C4-2B (cell line): ENCODE data around the gene PRTFDC1.
"Not testable (repeated sequence)": the region's sequence is repeated elsewhere in the genome, so short reads cannot be mapped to it uniquely, and the experiment has no call there.

Source experiments
- H3K27ac ChIP-seq: fragments of 450-650 bp; 2 replicates; pipeline ENCODE4 v1.5.1; 2017
- ZFX ChIP-seq: fragments of 450-650 bp; IDR thresholded peaks from 2 replicates; pipeline ENCODE4 v1.6.1; 2017
- TF ChIP-seq, protein P1 (sequence below): fragments of 450-650 bp; conservative IDR thresholded peaks from 2 replicates; pipeline ENCODE4 v1.5.1; 2017; ENCODE audit warnings: mild to moderate bottlenecking

PRTFDC1 gene

DNA sequence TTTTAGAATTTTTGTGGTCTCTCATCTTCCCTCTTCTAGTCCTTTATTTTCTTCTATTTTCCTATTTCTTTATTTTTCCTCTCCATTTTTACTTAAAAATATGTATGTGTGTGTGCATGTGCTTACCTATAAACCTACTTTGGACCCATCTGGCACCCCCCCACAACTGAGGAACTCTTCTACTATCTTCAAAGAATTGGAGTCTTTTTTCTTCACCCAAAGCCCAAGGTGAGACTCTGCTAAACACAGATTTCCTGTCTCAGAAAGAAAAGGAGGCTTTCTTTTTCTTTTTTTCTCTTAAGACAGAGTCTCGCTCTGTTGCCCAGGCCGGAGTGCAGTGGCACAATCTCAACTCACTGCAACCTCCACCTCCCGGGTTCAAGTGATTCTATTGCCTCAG, 24.2 kb downstream of the PRTFDC1 start:
- H3K27ac ChIP-seq, result no peak overlapping the region
- TF ChIP-seq, protein P1, sequence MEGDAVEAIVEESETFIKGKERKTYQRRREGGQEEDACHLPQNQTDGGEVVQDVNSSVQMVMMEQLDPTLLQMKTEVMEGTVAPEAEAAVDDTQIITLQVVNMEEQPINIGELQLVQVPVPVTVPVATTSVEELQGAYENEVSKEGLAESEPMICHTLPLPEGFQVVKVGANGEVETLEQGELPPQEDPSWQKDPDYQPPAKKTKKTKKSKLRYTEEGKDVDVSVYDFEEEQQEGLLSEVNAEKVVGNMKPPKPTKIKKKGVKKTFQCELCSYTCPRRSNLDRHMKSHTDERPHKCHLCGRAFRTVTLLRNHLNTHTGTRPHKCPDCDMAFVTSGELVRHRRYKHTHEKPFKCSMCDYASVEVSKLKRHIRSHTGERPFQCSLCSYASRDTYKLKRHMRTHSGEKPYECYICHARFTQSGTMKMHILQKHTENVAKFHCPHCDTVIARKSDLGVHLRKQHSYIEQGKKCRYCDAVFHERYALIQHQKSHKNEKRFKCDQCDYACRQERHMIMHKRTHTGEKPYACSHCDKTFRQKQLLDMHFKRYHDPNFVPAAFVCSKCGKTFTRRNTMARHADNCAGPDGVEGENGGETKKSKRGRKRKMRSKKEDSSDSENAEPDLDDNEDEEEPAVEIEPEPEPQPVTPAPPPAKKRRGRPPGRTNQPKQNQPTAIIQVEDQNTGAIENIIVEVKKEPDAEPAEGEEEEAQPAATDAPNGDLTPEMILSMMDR, result no peak
- no peak for TF ChIP-seq ZFX

DNA sequence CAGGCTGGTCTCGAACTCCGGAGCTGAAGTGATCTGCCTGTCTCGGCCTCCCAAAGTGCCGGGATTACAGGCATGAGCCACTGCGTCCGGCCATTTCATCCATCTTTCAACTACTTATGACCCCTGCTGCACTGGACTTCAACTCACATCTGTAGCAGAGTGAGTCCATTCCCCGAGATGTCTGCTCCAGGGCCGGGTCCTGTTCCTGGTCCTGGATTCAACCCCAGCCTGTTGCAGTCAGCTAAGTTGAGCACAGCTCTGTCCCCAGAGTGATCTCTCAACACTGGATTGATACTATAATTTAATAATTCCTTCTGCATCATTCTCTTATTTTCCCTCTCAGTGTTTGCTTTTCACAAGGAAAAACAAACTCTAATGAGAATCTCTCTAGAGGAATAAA, 25.8 kb downstream of the PRTFDC1 start:
- no peak overlapping the region for H3K27ac ChIP-seq
- TF ChIP-seq, protein P1, result no peak
- TF ChIP-seq ZFX, result no peak

DNA sequence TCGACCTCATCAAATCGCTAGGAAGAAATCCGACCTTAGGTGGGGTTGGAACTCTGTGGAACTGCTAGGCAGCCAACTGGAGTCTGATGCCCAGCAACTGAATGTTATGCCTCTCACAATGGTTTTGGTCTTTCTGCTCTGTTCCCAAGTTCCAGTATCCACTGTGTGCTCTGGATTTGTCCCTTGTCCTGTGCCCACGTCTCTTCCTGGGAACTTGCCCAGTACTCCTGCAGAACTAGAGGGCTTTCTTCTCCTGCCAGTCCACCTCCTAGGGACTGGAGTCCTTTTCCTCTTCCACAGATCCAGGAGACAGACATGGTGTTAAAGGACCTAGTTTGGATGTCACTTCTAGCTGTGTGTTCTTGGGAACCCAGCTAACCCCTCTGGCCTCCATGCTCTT, 26.6 kb downstream of the PRTFDC1 start:
- TF ChIP-seq, protein P1, result no peak
- no peak for TF ChIP-seq ZFX

DNA sequence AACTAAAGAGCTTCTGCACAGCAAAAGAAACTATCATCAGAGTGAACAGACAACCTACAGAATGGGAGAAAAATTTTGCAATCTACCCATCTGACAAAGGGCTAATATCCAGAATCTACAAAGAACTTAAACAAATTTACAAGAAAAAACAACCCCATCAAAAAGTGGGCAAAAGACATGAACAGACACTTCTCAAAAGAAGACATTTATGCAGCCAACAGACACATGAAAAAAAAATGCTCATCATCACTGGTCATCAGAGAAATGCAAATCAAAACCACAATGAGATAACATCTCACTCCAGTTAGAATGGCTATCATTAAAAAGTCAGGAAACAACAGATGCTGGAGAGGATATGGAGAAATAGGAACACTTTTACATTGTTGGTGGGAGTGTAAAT, 27.9 kb downstream of the PRTFDC1 start:
- not testable (repeated sequence) for H3K27ac ChIP-seq

More for the DNA sequence above, 26.6 kb downstream of the PRTFDC1 start:
- no peak overlapping the region for H3K27ac ChIP-seq

DNA sequence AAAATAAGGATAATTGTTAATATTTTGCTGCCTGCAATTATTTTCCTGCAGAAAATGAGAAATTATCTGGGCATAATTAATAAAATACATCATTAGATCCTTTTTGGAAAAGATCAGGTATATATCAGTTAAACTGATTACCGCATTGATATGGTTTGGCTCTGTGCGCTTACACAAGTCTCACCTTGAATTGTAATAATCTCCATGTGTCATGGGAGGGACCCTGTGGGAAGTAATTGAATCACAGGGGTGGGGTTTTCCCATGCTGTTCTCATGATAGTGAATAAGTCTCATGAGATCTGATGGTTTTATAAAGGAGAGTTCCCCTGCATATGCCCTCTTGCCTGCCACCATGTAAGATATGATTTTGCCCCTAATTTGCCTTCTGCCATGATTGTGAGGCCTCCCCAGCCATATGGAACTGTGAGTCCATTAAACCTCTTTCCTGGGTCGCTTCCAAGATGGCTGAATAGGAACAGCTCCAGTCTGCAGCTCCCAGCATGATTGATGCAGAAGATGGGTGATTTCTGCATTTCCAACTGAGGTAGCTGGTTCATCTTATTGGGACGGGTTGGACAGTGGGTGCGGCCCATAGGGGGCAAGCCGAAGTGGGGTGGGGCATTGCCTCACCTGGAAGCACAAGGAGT, 30.1 kb downstream of the PRTFDC1 start:
- H3K27ac ChIP-seq, result not testable (repeated sequence)

DNA sequence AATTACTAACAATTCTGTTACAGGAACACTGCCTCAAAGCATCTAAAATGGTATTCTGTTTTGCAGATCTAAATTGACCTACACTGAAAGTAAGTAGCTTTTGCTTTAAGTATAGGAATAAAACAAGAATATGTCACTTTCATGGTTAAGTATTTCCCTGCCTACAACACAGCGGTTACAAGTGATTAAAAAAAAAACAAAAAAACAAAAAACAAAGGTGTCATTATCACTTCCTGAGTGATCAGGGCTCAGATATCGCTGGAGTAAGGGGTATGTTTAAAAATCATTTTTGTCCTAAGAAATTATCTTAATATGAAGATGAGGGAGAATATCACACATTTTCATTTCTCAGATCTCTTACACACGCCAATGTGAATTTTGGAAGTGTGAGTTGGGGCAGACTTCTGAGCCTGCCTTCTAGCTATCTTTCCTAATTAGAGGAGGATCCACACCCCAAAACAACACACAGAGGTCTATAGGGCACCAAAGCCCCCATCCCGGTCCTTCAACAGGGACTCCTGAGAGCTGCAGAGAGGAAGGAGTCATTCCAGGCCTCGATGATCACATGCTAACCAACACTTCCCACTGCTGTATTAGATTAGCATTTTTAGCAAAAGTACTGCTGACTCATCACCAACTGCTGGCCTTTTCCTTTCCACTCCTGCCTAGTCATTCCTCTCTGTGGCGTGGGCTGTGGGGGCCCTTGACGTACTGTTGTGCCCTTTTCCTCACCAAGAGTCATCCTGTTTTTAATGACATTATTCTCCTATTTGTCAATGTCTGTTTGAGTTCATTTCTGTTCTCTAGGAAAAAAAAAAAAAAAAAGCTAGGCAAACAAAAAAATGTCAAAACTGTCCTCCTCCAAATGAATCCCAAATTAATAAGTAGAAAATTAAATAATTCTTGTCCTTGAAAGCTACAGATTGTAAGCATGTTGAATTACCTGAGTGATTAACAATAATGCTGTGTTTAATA, 31.2 kb downstream of the PRTFDC1 start:
- H3K27ac ChIP-seq, result no peak overlapping the region

DNA sequence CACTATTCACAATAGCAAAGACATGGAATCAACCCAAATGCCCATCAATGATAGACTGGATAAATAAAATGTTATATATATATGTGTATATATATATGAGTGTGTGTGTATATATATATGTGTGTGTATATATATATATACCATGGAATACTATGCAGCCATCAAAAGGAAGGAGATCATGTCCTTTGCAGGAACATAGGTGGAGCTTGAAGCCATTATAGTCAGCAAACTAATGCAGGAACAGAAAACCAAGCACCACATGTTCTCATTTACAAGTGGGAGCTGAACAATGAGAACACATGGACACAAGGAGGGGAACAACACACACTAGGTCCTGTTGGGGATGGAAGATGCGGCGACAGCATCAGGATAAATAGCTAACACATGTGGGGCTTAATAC, 32.2 kb downstream of the PRTFDC1 start:
- not testable (repeated sequence) for H3K27ac ChIP-seq

More for the DNA sequence above, 31.2 kb downstream of the PRTFDC1 start:
- TF ChIP-seq ZFX, result no peak
- TF ChIP-seq, protein P1, result no peak

DNA sequence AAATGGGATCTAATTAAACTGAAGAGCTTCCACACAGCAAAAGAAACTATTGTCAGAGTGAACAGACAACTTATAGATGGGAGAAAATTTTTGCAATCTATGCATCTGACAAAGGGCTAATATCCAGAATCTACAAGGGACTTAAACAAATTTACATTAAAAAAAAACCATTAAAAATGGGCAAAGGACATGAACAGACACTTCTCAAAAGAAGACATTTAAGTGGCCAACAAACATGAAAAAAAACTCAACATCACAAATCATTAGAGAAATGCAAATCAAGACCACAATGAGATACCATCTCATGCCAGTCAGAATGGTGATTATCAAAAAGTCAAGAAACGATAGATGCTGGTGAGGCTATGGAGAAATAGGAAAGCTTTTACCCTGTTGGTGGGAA, 32.8 kb downstream of the PRTFDC1 start:
- H3K27ac ChIP-seq, result not testable (repeated sequence)

DNA sequence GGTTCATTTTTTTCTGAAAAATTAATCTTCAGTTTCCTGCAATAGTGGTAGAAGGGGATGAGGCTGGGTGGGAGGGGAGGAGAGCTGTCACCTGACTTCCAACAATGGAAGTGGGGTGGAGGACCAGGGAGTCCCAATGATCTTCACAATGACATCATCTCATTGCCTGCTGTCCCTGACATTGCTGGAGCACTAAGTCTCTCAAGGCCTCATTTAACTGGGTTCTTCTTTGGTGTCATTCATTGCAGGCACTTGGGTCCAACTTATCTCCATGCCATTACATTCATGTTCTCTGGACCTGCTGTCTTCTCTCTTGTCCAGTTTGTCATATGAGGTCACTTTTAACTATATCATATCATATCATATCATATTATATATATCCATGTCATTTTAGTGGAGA, 34.4 kb downstream of the PRTFDC1 start:
- TF ChIP-seq, protein P1, result no peak
- no peak for TF ChIP-seq ZFX
- no peak overlapping the region for H3K27ac ChIP-seq
